HepG2 (cell line): ENCODE data around the gene ALOX5. TPM values are rescaled to one million over a fixed set of nuclear protein-coding genes. Genes with fewer than 3 reads are reported as not detected.

Experiments
- ATAC-seq: fragments of 200-7000 bp; cut with Tn5 transposase; 3 replicates; pipeline ENCODE4 v1.9.1; 2020; ENCODE audit warnings: mild to moderate bottlenecking, moderate library complexity
- BruUV-seq: library from RNA; stranded (reverse); fragments of 400-500 nt; replicated peaks from 2 replicates; lab custom pipeline; 2021; lab: Mats Ljungman, UMichigan
- CTCF ChIA-PET: fragments of 300-600 bp; formaldehyde crosslinking; extraction: SDS; loops from one replicate; lab custom pipeline; 2021; ENCODE audit warnings: low total read pairs, inconsistent platforms, low intra/inter-chr PET ratio; lab: Yijun Ruan, JAX
- POLR2A ChIA-PET: fragments of 350-600 bp; sonication (Branson Sonifier 250); formaldehyde crosslinking; loops from one replicate; lab custom pipeline; 2020; ENCODE audit warnings: antibody characterized with exemption, inconsistent platforms; lab: Yijun Ruan, JAX
- DNase-seq: peaks from one replicate; pipeline ENCODE4 v3.0.0-alpha.2; 2015; ENCODE audit warnings: low spot score
- FAIRE-seq: peaks from 3 replicates; lab custom pipeline; 2011; peaks lifted over from hg19 to GRCh38; lab: Jason Lieb, UNC
- H2AFZ ChIP-seq: one replicate; pipeline ENCODE4 v1.6.1; 2011; ENCODE audit warnings: low read length, inconsistent platforms
- H3K27ac ChIP-seq: fragments of 300-600 bp; 3 replicates; pipeline ENCODE4 v1.8.0; 2011; ENCODE audit warnings: mixed run types, mild to moderate bottlenecking, mixed read lengths, low read length, inconsistent platforms; ENCODE audit not compliant: insufficient read depth; ENCODE audit errors: extremely low read length
- H3K27me3 ChIP-seq, 2 experiments: fragments of 200-600 bp in 1 of 2; 2 replicates in 1 of 2; 3 replicates in 1 of 2; pipeline versions ENCODE4 v1.6.0 to v1.8.0; 2011; ENCODE audit warnings: low read length in 2 of 2, mild to moderate bottlenecking in 2 of 2, moderate library complexity in 2 of 2, inconsistent platforms in 1 of 2; ENCODE audit not compliant: insufficient read depth in 2 of 2, control insufficient read depth in 1 of 2
- H3K36me3 ChIP-seq, 2 experiments: fragments of 200-600 bp in 1 of 2; replicated peaks in 1 of 2; 2 replicates in 1 of 2; 3 replicates in 1 of 2; pipeline versions ENCODE4 v1.5.1 to v1.8.0; 2011; ENCODE audit warnings: low read length in 2 of 2, inconsistent platforms in 1 of 2; ENCODE audit not compliant: insufficient read depth in 2 of 2, control insufficient read depth in 1 of 2
- H3K4me1 ChIP-seq: 2 replicates; pipeline ENCODE4 v1.5.1; 2012; ENCODE audit warnings: low read length, inconsistent platforms; ENCODE audit not compliant: insufficient read depth
- H3K4me2 ChIP-seq: 2 replicates; pipeline ENCODE4 v1.6.0; 2011; ENCODE audit warnings: low read depth, low read length, inconsistent platforms
- H3K4me3 ChIP-seq, 3 experiments: fragments of 200-600 bp in 1 of 3; sonication (generic), shearing (Covaris generic) in 1 of 3; replicated peaks in 1 of 3; 2 replicates each; pipeline ENCODE4 v1.5.1; 2011 to 2016; ENCODE audit warnings: low read length in 3 of 3, inconsistent platforms in 2 of 3, low read depth in 2 of 3, mild to moderate bottlenecking in 2 of 3, control low read depth in 1 of 3, mixed read lengths in 1 of 3; ENCODE audit not compliant: insufficient read depth in 1 of 3
- H3K79me2 ChIP-seq: one replicate; pipeline ENCODE4 v1.6.1; 2011; ENCODE audit warnings: low read length, inconsistent platforms; ENCODE audit not compliant: insufficient read depth
- H3K9ac ChIP-seq: 2 replicates; pipeline ENCODE4 v1.6.0; 2011; ENCODE audit warnings: mild to moderate bottlenecking, low read depth, low read length, inconsistent platforms; ENCODE audit not compliant: insufficient read depth
- H3K9me3 ChIP-seq: 2 replicates; pipeline ENCODE4 v1.5.1; 2012; ENCODE audit warnings: mild to moderate bottlenecking, low read length
- H4K20me1 ChIP-seq: 2 replicates; pipeline ENCODE4 v1.6.0; 2011; ENCODE audit warnings: inconsistent platforms, mild to moderate bottlenecking, low read length, moderate library complexity; ENCODE audit not compliant: insufficient read depth
- ARID4A ChIP-seq: sonication (generic); formaldehyde crosslinking; IDR thresholded peaks from 2 replicates; pipeline ENCODE4 v1.5.0; 2020; ENCODE audit warnings: mild to moderate bottlenecking, missing genetic modification reagents, borderline replicate concordance
- HOXD1 ChIP-seq: sonication (generic); formaldehyde crosslinking; IDR thresholded peaks from 2 replicates; pipeline ENCODE4 v1.5.0; 2020; ENCODE audit warnings: missing genetic modification reagents
- JDP2 ChIP-seq: sonication (generic); formaldehyde crosslinking; IDR thresholded peaks from 2 replicates; pipeline ENCODE4 v1.8.1; 2022; ENCODE audit warnings: missing genetic modification reagents, borderline replicate concordance
- MED13 ChIP-seq: sonication (generic); formaldehyde crosslinking; IDR thresholded peaks from 2 replicates; pipeline ENCODE4 v1.5.0; 2020; ENCODE audit warnings: missing genetic modification reagents
- PHF21A ChIP-seq: sonication (generic); formaldehyde crosslinking; IDR thresholded peaks from 2 replicates; pipeline ENCODE4 v1.5.0; 2020; ENCODE audit warnings: mild to moderate bottlenecking, missing genetic modification reagents
- PLSCR1 ChIP-seq: sonication (generic); formaldehyde crosslinking; IDR thresholded peaks from 2 replicates; pipeline ENCODE4 v1.5.0; 2020; ENCODE audit warnings: missing genetic modification reagents, mild to moderate bottlenecking, borderline replicate concordance
- RXRA ChIP-seq: sonication (generic); formaldehyde crosslinking; IDR thresholded peaks from 2 replicates; pipeline ENCODE4 v1.5.1; 2020; ENCODE audit warnings: missing genetic modification reagents
- TCF7L2 ChIP-seq: IDR thresholded peaks from 2 replicates; pipeline ENCODE4 v1.6.1; 2011; ENCODE audit warnings: mild to moderate bottlenecking, low read depth, low read length, moderate library complexity
- ZFP1 ChIP-seq: IDR thresholded peaks from 2 replicates; pipeline ENCODE4 v1.6.1; 2016
- ZNF3 ChIP-seq: IDR thresholded peaks from 2 replicates; pipeline ENCODE4 v1.7.0; 2017; ENCODE audit warnings: inconsistent platforms
- ZNF646 ChIP-seq: sonication (generic); formaldehyde crosslinking; IDR thresholded peaks from 2 replicates; pipeline ENCODE4 v1.9.0; 2021; ENCODE audit warnings: mild to moderate bottlenecking, missing genetic modification reagents
- ZNF75D ChIP-seq: sonication (generic); formaldehyde crosslinking; IDR thresholded peaks from 2 replicates; pipeline ENCODE4 v1.8.1; 2023; ENCODE audit warnings: missing genetic modification reagents, mild to moderate bottlenecking, borderline replicate concordance
- ZNF772 ChIP-seq: sonication (generic); formaldehyde crosslinking; IDR thresholded peaks from 2 replicates; pipeline ENCODE4 v1.5.0; 2020; ENCODE audit warnings: mild to moderate bottlenecking, missing genetic modification reagents
- WGBS: methylation state at CpG from one replicate; pipeline ENCODE4 v1.1.6; 2017; ENCODE audit warnings: low lambda C conversion rate; 5-methylcytosine and 5-hydroxymethylcytosine counted together
- in situ Hi-C: cut with HindIII; loops from 2 replicates; pipeline ENCODE4 v1.10.0; 2017; ENCODE audit warnings: low pct_unique_long_range_greater_than_20kb; ENCODE audit not compliant: extremely low pct_ligation_motif_present
- intact Hi-C: fragments of 100-400 bp; cut with micrococcal nuclease; formaldehyde crosslinking; loops from one replicate; pipeline ENCODE4 v1.10.0; 2022; ENCODE audit not compliant: unreplicated experiment
- polyA plus RNA-seq, 8 experiments: library from polyadenylated mRNA; depleted of rRNA in 3 of 8; stranded (reverse) in 7 of 8; unstranded in 1 of 8; fragments of >200 nt; fragmentation: Illumina TruSeq in 4 of 8; extraction: Trizol in 4 of 8; gene quantifications; 2 replicates each; pipeline versions ENCODE4 v1.2.1 to v1.2.3, GENCODE V29; 2011 to 2016; ENCODE audit warnings: low read depth in 4 of 8, missing spikeins in 1 of 8, mixed read lengths in 1 of 8; ENCODE audit not compliant: insufficient read depth in 1 of 8
- total RNA-seq, 5 experiments: library from RNA; depleted of rRNA; stranded (reverse); fragments of >200 nt; fragmentation: Illumina TruSeq; extraction: Trizol; gene quantifications; 2 replicates each; pipeline ENCODE4 v1.2.3, GENCODE V29; 2016; ENCODE audit warnings: low read depth in 1 of 5

The ALOX5 gene
- total and polyA plus RNA-seq, 2 of the 13 experiments (the other 11 are each of a cell fraction or from before 2014, with no cell fraction given) = 0.04 TPM; not detected in 1

- in situ Hi-C loops (no loop called here), intact Hi-C loops (no loop called here)
- Histone ChIP-seq H3K27ac (no peak overlapping the region), H3K79me2 (no peaks in the 10 kb centered on the region), H3K36me3 (no peaks in the 10 kb centered on the region), H3K4me3 (no peak overlapping the region), H3K4me1 (peaks cover 15% of the 10 kb centered on the region), H3K9me3 (no peaks in the 10 kb centered on the region), H2AFZ (no peak overlapping the region), H3K9ac (no peak overlapping the region), H4K20me1 (no peaks in the 10 kb centered on the region), H3K4me2 (no peak overlapping the region), H3K27me3 (peaks cover 6 to 27% of the 10 kb centered on the region in 2 experiments)
- ChIA-PET CTCF (no interaction called here), POLR2A (no interaction called here)
- ATAC-seq (no peak), DNase-seq (no peak), FAIRE-seq (no peak)
- no TSS peak for BruUV-seq
- WGBS = 42% methylated on average over 6 of the region's 6 CpGs
- TF ChIP-seq RXRA (CRISPR knock-in tag) (no peak), ZNF772 (CRISPR knock-in tag) (no peak), ARID4A (CRISPR knock-in tag) (no peak), ZFP1 (CRISPR knock-in tag) (no peak), MED13 (CRISPR knock-in tag) (no peak), JDP2 (no peak), TCF7L2 (no peak), ZNF3 (no peak), ZNF75D (CRISPR knock-in tag) (no peak), HOXD1 (CRISPR knock-in tag) (no peak), ZNF646 (CRISPR knock-in tag) (no peak), PLSCR1 (no peak), PHF21A (CRISPR knock-in tag) (no peak)
These were observed 43.7 kb downstream of the ALOX5 start for GRCh38 chr10:45417746-45418145.
